ENCODE data around the gene CHRND.

Gene CHRND

GRCh38 chr2:232525791-232526371 is at the start of gene CHRND:
Gene CHRND, plus strand, starts transcription at chr2:232526160. Its CDS starts 56 bp downstream, at chr2:232526216.
- DNase-seq (ENCODE audit: low read depth in 2 of 2) = no peak

GRCh38 chr2:232476791-232477190 is 49.2 kb upstream of the CHRND start:
- DNase-seq (ENCODE audit: low read depth in 2 of 2) = no peak

- no peak for DNase-seq (ENCODE audit: low read depth in 2 of 2)
Measured at GRCh38 chr2:232477751-232478510, 48.0 kb upstream of the CHRND start.

- DNase-seq (ENCODE audit: low read depth in 2 of 2) = no peak
Measured at GRCh38 chr2:232478571-232479340, 47.2 kb upstream of the CHRND start.

GRCh38 chr2:232479341-232480200 is 46.4 kb upstream of the CHRND start:
- no peak for DNase-seq (ENCODE audit: low read depth in 2 of 2)

GRCh38 chr2:232480201-232481190 is 45.5 kb upstream of the CHRND start:
- no peak for DNase-seq (ENCODE audit: low read depth in 2 of 2)

GRCh38 chr2:232481322-232482140 is 44.4 kb upstream of the CHRND start:
- DNase-seq (ENCODE audit: low read depth in 2 of 2) = no peak

GRCh38 chr2:232482301-232483238 is 43.4 kb upstream of the CHRND start:
- DNase-seq (ENCODE audit: low read depth in 2 of 2) = no peak

GRCh38 chr2:232483311-232483922 is 42.5 kb upstream of the CHRND start:
- DNase-seq (ENCODE audit: low read depth in 2 of 2) = no peak

GRCh38 chr2:232483923-232484627 is 41.9 kb upstream of the CHRND start:
- DNase-seq (ENCODE audit: low read depth in 2 of 2) = no peak

- no peak for DNase-seq (ENCODE audit: low read depth in 2 of 2)
Measured at GRCh38 chr2:232484628-232485347, 41.2 kb upstream of the CHRND start.

- DNase-seq (ENCODE audit: low read depth in 2 of 2) = no peak
Measured at GRCh38 chr2:232485348-232485756, 40.6 kb upstream of the CHRND start.

GRCh38 chr2:232485757-232486557 is 40.0 kb upstream of the CHRND start:
- no peak for DNase-seq (ENCODE audit: low read depth in 2 of 2)

GRCh38 chr2:232486558-232487384 is 39.2 kb upstream of the CHRND start:
- DNase-seq (ENCODE audit: low read depth in 2 of 2) = no peak

Measured in fibroblast of skin of left quadriceps (primary cell).